Mesenchymal stem cell (in vitro differentiated cells and primary cell): ENCODE data around the gene CXCL8.

Experiments
- DNase-seq: peaks from one replicate; pipeline ENCODE4 v3.0.0-alpha.2; 2013
- H2AFZ ChIP-seq: one replicate; pipeline ENCODE4 v1.6.1; 2013; ENCODE audit warnings: low read depth, mild to moderate bottlenecking, control low read depth, inconsistent platforms, low read length, moderate library complexity
- H2AK5ac ChIP-seq: 2 replicates; pipeline ENCODE4 v1.6.1; 2013; ENCODE audit warnings: low read length, moderate library complexity, mild to moderate bottlenecking, inconsistent platforms; ENCODE audit not compliant: severe bottlenecking
- H2BK120ac ChIP-seq: one replicate; pipeline ENCODE4 v1.6.1; 2013; ENCODE audit warnings: low read depth, mild to moderate bottlenecking, inconsistent platforms, low read length, moderate library complexity
- H2BK12ac ChIP-seq, 2 experiments: one replicate each; pipeline ENCODE4 v1.6.1; 2013; ENCODE audit warnings: inconsistent platforms in 2 of 2, low read length in 2 of 2, mild to moderate bottlenecking in 2 of 2, moderate library complexity in 2 of 2, control low read depth in 1 of 2
- H2BK15ac ChIP-seq: one replicate; pipeline ENCODE4 v1.6.1; 2013; ENCODE audit warnings: mild to moderate bottlenecking, low read depth, inconsistent platforms; ENCODE audit not compliant: poor library complexity, severe bottlenecking
- H2BK5ac ChIP-seq: 2 replicates; pipeline ENCODE4 v1.6.1; 2013; ENCODE audit warnings: low read depth, mild to moderate bottlenecking, low read length, control low read depth, inconsistent platforms; ENCODE audit not compliant: poor library complexity, severe bottlenecking
- H3K14ac ChIP-seq, 2 experiments: one replicate each; pipeline ENCODE4 v1.6.1; 2013; ENCODE audit warnings: inconsistent platforms in 2 of 2, low read length in 2 of 2, control low read depth in 1 of 2, mild to moderate bottlenecking in 1 of 2, moderate library complexity in 1 of 2
- H3K18ac ChIP-seq, 2 experiments: one replicate each; pipeline ENCODE4 v1.6.1; 2013; ENCODE audit warnings: inconsistent platforms in 2 of 2, low read length in 2 of 2, control low read depth in 1 of 2, low read depth in 1 of 2, mild to moderate bottlenecking in 1 of 2
- H3K23ac ChIP-seq, 2 experiments: one replicate each; pipeline ENCODE4 v1.6.1; 2013; ENCODE audit warnings: inconsistent platforms in 2 of 2, low read length in 2 of 2, mild to moderate bottlenecking in 2 of 2, moderate library complexity in 2 of 2, control low read depth in 1 of 2
- H3K27ac ChIP-seq: 2 replicates; pipeline ENCODE4 v1.5.1; 2013; ENCODE audit warnings: mild to moderate bottlenecking, moderate library complexity, low read length, control low read depth, inconsistent platforms; ENCODE audit not compliant: poor library complexity, severe bottlenecking
- H3K27me3 ChIP-seq, 2 experiments: 2 replicates each; pipeline versions ENCODE4 v1.6.1 to v1.7.0; 2013; ENCODE audit warnings: low read length in 2 of 2, mild to moderate bottlenecking in 2 of 2, moderate library complexity in 2 of 2, control low read depth in 1 of 2, inconsistent platforms in 1 of 2; ENCODE audit not compliant: control insufficient read depth in 1 of 2, insufficient read depth in 1 of 2
- H3K36me3 ChIP-seq, 2 experiments: 2 replicates each; pipeline versions ENCODE4 v1.6.1 to v1.7.0; 2013; ENCODE audit warnings: low read length in 2 of 2, control low read depth in 1 of 2, inconsistent platforms in 1 of 2, low read depth in 1 of 2, mild to moderate bottlenecking in 1 of 2; ENCODE audit not compliant: insufficient read depth in 2 of 2, control insufficient read depth in 1 of 2
- H3K4ac ChIP-seq, 2 experiments: one replicate each; pipeline ENCODE4 v1.6.1; 2013; ENCODE audit warnings: inconsistent platforms in 2 of 2, low read length in 2 of 2, mild to moderate bottlenecking in 2 of 2, moderate library complexity in 2 of 2, control low read depth in 1 of 2, low read depth in 1 of 2
- H3K4me1 ChIP-seq: 2 replicates; pipeline ENCODE4 v1.6.1; 2013; ENCODE audit warnings: low read depth, low read length, control low read depth; ENCODE audit not compliant: control insufficient read depth, insufficient read depth
- H3K4me2 ChIP-seq: 2 replicates; pipeline ENCODE4 v1.6.1; 2013; ENCODE audit warnings: low read length, mild to moderate bottlenecking, inconsistent platforms; ENCODE audit not compliant: poor library complexity, severe bottlenecking
- H3K4me3 ChIP-seq, 2 experiments: 2 replicates each; pipeline versions ENCODE4 v1.5.1 to v1.7.0; 2013; ENCODE audit warnings: low read length in 2 of 2, mild to moderate bottlenecking in 2 of 2, control low read depth in 1 of 2, low read depth in 1 of 2; ENCODE audit not compliant: insufficient read depth in 1 of 2
- H3K79me1 ChIP-seq: replicated peaks from 2 replicates; pipeline ENCODE4 v1.6.1; 2013; ENCODE audit warnings: mild to moderate bottlenecking, control low read depth, low read length, inconsistent platforms; ENCODE audit not compliant: poor library complexity, severe bottlenecking
- H3K9ac ChIP-seq: 2 replicates; pipeline ENCODE4 v1.7.0; 2013; ENCODE audit warnings: mild to moderate bottlenecking, low read length, moderate library complexity
- H3K9me3 ChIP-seq: 2 replicates; pipeline ENCODE4 v1.7.0; 2013; ENCODE audit warnings: mild to moderate bottlenecking, low read length; ENCODE audit not compliant: control insufficient read depth
- H4K8ac ChIP-seq: one replicate; pipeline ENCODE4 v1.6.1; 2013; ENCODE audit warnings: inconsistent platforms, mild to moderate bottlenecking, low read length, moderate library complexity
- H4K91ac ChIP-seq: one replicate; pipeline ENCODE4 v1.6.1; 2013; ENCODE audit warnings: mild to moderate bottlenecking, low read length, inconsistent platforms
- WGBS: methylation state at CpG from one replicate; pipeline ENCODE4 v1.1.7; 2013; ENCODE audit warnings: mixed read lengths; 5-methylcytosine and 5-hydroxymethylcytosine counted together

The CXCL8 gene

GRCh38 chr4:73777612-73778011, 37.2 kb downstream of the CXCL8 start:
- Histone ChIP-seq H3K9ac (no peak overlapping the region), H2BK5ac (no peak overlapping the region), H3K4me2 (no peak overlapping the region), H3K14ac (no peak overlapping the region), H2BK15ac (no peak overlapping the region), H2BK12ac (no peak overlapping the region), H3K27me3 (no peaks in the 10 kb centered on the region), H3K79me1 (no peaks in the 10 kb centered on the region), H2AK5ac (no peak overlapping the region), H3K4me3 (no peak overlapping the region), H3K4ac (peak overlapping the region in 1 of 2 experiments; percentile 58), H3K23ac (no peak overlapping the region), H4K91ac (no peak overlapping the region), H2BK120ac (no peak overlapping the region), H4K8ac (no peak overlapping the region), H3K9me3 (no peaks in the 10 kb centered on the region), H2AFZ (no peak overlapping the region), H3K18ac (no peak overlapping the region), H3K36me3 (no peaks in the 10 kb centered on the region), H3K4me1 (no peaks in the 10 kb centered on the region), H3K27ac (peak overlapping the region; percentile 35)
- no peak for DNase-seq
- 57% methylated on average over 3 of the region's 3 CpGs for WGBS

- no peak overlapping the region for H3K4me2 ChIP-seq
- no peaks in the 10 kb centered on the region for H3K36me3 ChIP-seq
- no peak overlapping the region for H3K23ac ChIP-seq
- no peak overlapping the region for H3K4ac ChIP-seq
- no peak overlapping the region for H3K18ac ChIP-seq
- H4K91ac ChIP-seq, result no peak overlapping the region
- H2AFZ ChIP-seq, result no peak overlapping the region
- no peak overlapping the region for H2BK12ac ChIP-seq
- no peak overlapping the region for H3K4me3 ChIP-seq
- H3K27ac ChIP-seq, result no peak overlapping the region
- no peak overlapping the region for H3K14ac ChIP-seq
- H2BK5ac ChIP-seq, result no peak overlapping the region
- no peak overlapping the region for H4K8ac ChIP-seq
- H2BK120ac ChIP-seq, result no peak overlapping the region
- no peaks in the 10 kb centered on the region for H3K9me3 ChIP-seq
- no peak overlapping the region for H2AK5ac ChIP-seq
- H3K4me1 ChIP-seq, result no peaks in the 10 kb centered on the region
- H2BK15ac ChIP-seq, result no peak overlapping the region
- H3K27me3 ChIP-seq, result no peaks in the 10 kb centered on the region
- no peak overlapping the region for H3K9ac ChIP-seq
- DNase-seq, result no peak
- H3K79me1 ChIP-seq, result no peaks in the 10 kb centered on the region
- WGBS, result no CpG with 5 or more reads among the region's 1 CpG
Observed at GRCh38 chr4:73780243-73780642, 39.9 kb downstream of the CXCL8 start.

- H3K4me1 ChIP-seq, result no peaks in the 10 kb centered on the region
- H2BK12ac ChIP-seq, result no peak overlapping the region
- WGBS, result 54% methylated on average over 2 of the region's 2 CpGs
- no peak overlapping the region for H3K4me2 ChIP-seq
- no peak overlapping the region for H2AFZ ChIP-seq
- no peak for DNase-seq
- no peak overlapping the region for H2BK120ac ChIP-seq
- no peak overlapping the region for H3K14ac ChIP-seq
- H3K4me3 ChIP-seq, result no peak overlapping the region
- no peak overlapping the region for H4K8ac ChIP-seq
- no peak overlapping the region for H3K23ac ChIP-seq
- H4K91ac ChIP-seq, result no peak overlapping the region
- H3K27ac ChIP-seq, result no peak overlapping the region
- H3K27me3 ChIP-seq, result no peaks in the 10 kb centered on the region
- H3K79me1 ChIP-seq, result no peaks in the 10 kb centered on the region
- H2BK15ac ChIP-seq, result no peak overlapping the region
- H3K9ac ChIP-seq, result no peak overlapping the region
- H2BK5ac ChIP-seq, result no peak overlapping the region
- H3K4ac ChIP-seq, result no peak overlapping the region
- no peaks in the 10 kb centered on the region for H3K36me3 ChIP-seq
- H2AK5ac ChIP-seq, result no peak overlapping the region
- H3K18ac ChIP-seq, result no peak overlapping the region
- no peaks in the 10 kb centered on the region for H3K9me3 ChIP-seq
Observed at GRCh38 chr4:73780834-73781233, 40.5 kb downstream of the CXCL8 start.

GRCh38 chr4:73788411-73788810, 48.0 kb downstream of the CXCL8 start:
- no peaks in the 10 kb centered on the region for H3K4me1 ChIP-seq

More at GRCh38 chr4:73788411-73788810, 48.0 kb downstream of the CXCL8 start:
- Histone ChIP-seq H4K91ac (no peak overlapping the region), H3K27me3 (no peaks in the 10 kb centered on the region), H2BK15ac (no peak overlapping the region), H3K9me3 (peaks cover 3% of the 10 kb centered on the region), H2BK120ac (no peak overlapping the region), H2BK5ac (no peak overlapping the region), H4K8ac (no peak overlapping the region), H3K14ac (no peak overlapping the region), H3K36me3 (no peaks in the 10 kb centered on the region), H3K79me1 (no peaks in the 10 kb centered on the region), H3K9ac (no peak overlapping the region), H2AK5ac (no peak overlapping the region), H3K27ac (no peak overlapping the region), H3K4me3 (no peak overlapping the region), H3K18ac (no peak overlapping the region), H2BK12ac (no peak overlapping the region), H3K4me2 (no peak overlapping the region), H3K23ac (no peak overlapping the region), H3K4ac (no peak overlapping the region), H2AFZ (no peak overlapping the region)
- DNase-seq, result no peak
- 100% methylated on average over 1 of the region's 2 CpGs for WGBS
